Lower leg skin (tissue), 4 donors: Measurements from ENCODE around the gene POLE4. TPM values are rescaled to one million over a fixed set of nuclear protein-coding genes. Genes with fewer than 3 reads are reported as not detected.

Experiments
- DNase-seq, 2 donors: peaks; one replicate each; pipeline ENCODE4 v3.0.0-alpha.2; 2019; ENCODE audit warnings: low spot score in 2 of 2
- H3K4me3 ChIP-seq: fragments of 200-600 bp; sonication (generic); 2 replicates; pipeline ENCODE4 v1.5.1; 2017; ENCODE audit warnings: mild to moderate bottlenecking, low read depth; ENCODE audit not compliant: poor library complexity, severe bottlenecking
- CTCF ChIP-seq, 3 donors: fragments of 450-650 bp; IDR thresholded peaks; one replicate each; pipeline ENCODE4 v1.5.1; 2016; ENCODE audit warnings: antibody characterized with exemption in 3 of 3, mild to moderate bottlenecking in 3 of 3, moderate library complexity in 2 of 3
- POLR2A ChIP-seq, 2 donors: fragments of 450-650 bp; IDR thresholded peaks; one replicate each; pipeline ENCODE4 v1.6.1; 2016 to 2017; ENCODE audit warnings: antibody characterized with exemption in 2 of 2, mild to moderate bottlenecking in 1 of 2, moderate library complexity in 1 of 2
- WGBS, 2 donors: methylation state at CpG; one replicate each; pipeline ENCODE4 v1.1.5; 2018; 5-methylcytosine and 5-hydroxymethylcytosine counted together
- intact Hi-C: fragments of 100-400 bp; cut with DNase I; formaldehyde crosslinking; loops from one replicate; pipeline ENCODE4 v1.15.0; 2023; ENCODE audit warnings: low total_unique reads
- total RNA-seq, 4 donors: library from RNA; depleted of rRNA; stranded (reverse); fragments of >200 nt; gene quantifications; one replicate each; pipeline ENCODE4 v1.1.0, GENCODE V29; 2016

The POLE4 gene
- total RNA-seq, 4 donors from 2014 or later: 8.1 to 20.9 (median 15.7) TPM

- no peak for DNase-seq
- TF ChIP-seq CTCF (IDR thresholded peaks at IDR 0.05): no peak
- no peak for TF ChIP-seq POLR2A (IDR thresholded peaks at IDR 0.05)
- 59 to 68% methylated on average over 3 of the region's 3 CpGs for WGBS, 2 donors
- no peak overlapping the region for H3K4me3 ChIP-seq
- intact Hi-C loops: no loop called here
These were observed 43.6 kb downstream of the POLE4 start for GRCh38 chr2:75002007-75002406.

GRCh38 chr2:75003276-75003675 lies 44.8 kb downstream of the POLE4 start:
- intact Hi-C loops: no loop called here
- TF ChIP-seq POLR2A (IDR thresholded peaks at IDR 0.05): no peak
- TF ChIP-seq CTCF (IDR thresholded peaks at IDR 0.05): no peak
- H3K4me3 ChIP-seq: no peak overlapping the region
- no peak for DNase-seq
- WGBS, 2 donors: 61 to 79% methylated on average over 2 of the region's 2 CpGs

GRCh38 chr2:75003773-75004172 lies 45.3 kb downstream of the POLE4 start:
- TF ChIP-seq POLR2A (IDR thresholded peaks at IDR 0.05) (no peak), CTCF (IDR thresholded peaks at IDR 0.05) (no peak)
- intact Hi-C loops: no loop called here
- WGBS, 2 donors: 81 to 84% methylated on average over 2 of the region's 2 CpGs
- H3K4me3 ChIP-seq: no peak overlapping the region
- DNase-seq: no peak

- TF ChIP-seq CTCF (IDR thresholded peaks at IDR 0.05) (no peak), POLR2A (IDR thresholded peaks at IDR 0.05) (no peak)
- DNase-seq: no peak
- no peak overlapping the region for H3K4me3 ChIP-seq
- intact Hi-C loops: no loop called here
These were observed 47.6 kb downstream of the POLE4 start for GRCh38 chr2:75006041-75006440.

- intact Hi-C loops: no loop called here
- H3K4me3 ChIP-seq: no peak overlapping the region
- 98 to 99% methylated on average over 4 of the region's 4 CpGs for WGBS, 2 donors
- DNase-seq: no peak
- TF ChIP-seq POLR2A (IDR thresholded peaks at IDR 0.05) (no peak), CTCF (IDR thresholded peaks at IDR 0.05) (no peak)
These were observed 48.6 kb downstream of the POLE4 start for GRCh38 chr2:75007061-75007460.

- TF ChIP-seq POLR2A (IDR thresholded peaks at IDR 0.05) (no peak), CTCF (IDR thresholded peaks at IDR 0.05) (no peak)
- no peak overlapping the region for H3K4me3 ChIP-seq
- intact Hi-C loops: no loop called here
- 77 to 85% methylated on average over 4 of the region's 4 CpGs for WGBS, 2 donors
- no peak for DNase-seq
These were observed 49.4 kb downstream of the POLE4 start for GRCh38 chr2:75007819-75008218.
